Measurements from ENCODE around the gene THSD8. TPM values are rescaled to one million over a fixed set of nuclear protein-coding genes. Genes with fewer than 3 reads are reported as not detected.

The THSD8 gene
- total and polyA plus RNA-seq, 12 donors, result 1.8 to 8.6 (median 4.6) TPM; not detected in 4

- Histone ChIP-seq H3K9me3 (replicated peaks in 1 of 3) (no peaks in the 10 kb centered on the region), H3K4me3 (peak overlapping the region in 1 of 4 donors; percentile 67), H3K4me1 (replicated peaks in 1 of 2) (peaks cover 37 to 55% of the 10 kb centered on the region in 2 donors), H3K36me3 (replicated peaks in 1 of 2) (no peaks in the 10 kb centered on the region), H3K27me3 (no peaks in the 10 kb centered on the region), H3K27ac (peak overlapping the region; percentile 55 to 96 (median 88))
- peak in 6 of 7 donors; percentile 48 to 82 (median 78) for DNase-seq
- intact Hi-C loops (cut with DNase I), result loop anchor here in 1 of 2 donors (2.0 kb wide), 1 partner anchor 15 kb away; no protein-coding TSS in a partner anchor
- TF ChIP-seq CTCF (IDR thresholded peaks at IDR 0.05) (no peak), POLR2A (IDR thresholded peaks at IDR 0.05) (no peak)
- 25 to 47% (median 44%) methylated on average over 9 to 15 of the region's 15 CpGs for WGBS, 4 donors
Observed at GRCh38 chr19:12779162-12779993, 22.5 kb upstream of the THSD8 start.

GRCh38 chr19:12782174-12782423 is 19.8 kb upstream of the THSD8 start:
- TF ChIP-seq CTCF (IDR thresholded peaks at IDR 0.05) (no peak), POLR2A (IDR thresholded peaks at IDR 0.05) (peak in 1 of 2 donors; percentile 59)
- no peaks in the 10 kb centered on the region for H3K9me3 ChIP-seq (replicated peaks in 1 of 3)
- peak in 1 of 7 donors; percentile 88 for DNase-seq
- H3K4me3 ChIP-seq, result peak overlapping the region in 2 of 4 donors; percentile 17 to 54
- 0 to 1% (median 0%) methylated on average over 9 to 12 of the region's 12 CpGs for WGBS, 4 donors
- H3K27ac ChIP-seq, result peak overlapping the region; percentile 75 to 99 (median 87)
- intact Hi-C loops (cut with DNase I), result no loop called here
- H3K36me3 ChIP-seq (replicated peaks in 1 of 2), result no peaks in the 10 kb centered on the region
- H3K4me1 ChIP-seq (replicated peaks in 1 of 2), result peaks cover 32 to 62% of the 10 kb centered on the region in 2 donors
- H3K27me3 ChIP-seq, result no peaks in the 10 kb centered on the region

- H3K27ac ChIP-seq, result peak overlapping the region; percentile 81 to 99 (median 91)
- H3K9me3 ChIP-seq (replicated peaks in 1 of 3), result no peaks in the 10 kb centered on the region
- peak overlapping the region in 2 of 4 donors; percentile 17 to 54 for H3K4me3 ChIP-seq
- H3K4me1 ChIP-seq (replicated peaks in 1 of 2), result peaks cover 32 to 62% of the 10 kb centered on the region in 2 donors
- intact Hi-C loops (cut with DNase I), result no loop called here
- no peaks in the 10 kb centered on the region for H3K27me3 ChIP-seq
- 0 to 2% (median 1%) methylated on average over 18 to 88 of the region's 88 CpGs; no CpG with 5 or more reads in 1 of the 4 donors for WGBS, 4 donors
- TF ChIP-seq POLR2A (IDR thresholded peaks at IDR 0.05) (peak; percentile 73 to 75), CTCF (IDR thresholded peaks at IDR 0.05) (peak in 1 of 6 experiments; percentile 2)
- peak; percentile 89 to 96 (median 92) for DNase-seq
- H3K36me3 ChIP-seq (replicated peaks in 1 of 2), result no peaks in the 10 kb centered on the region
Observed at GRCh38 chr19:12782424-12783290, 19.2 kb upstream of the THSD8 start.

- H3K27ac ChIP-seq, result peak overlapping the region; percentile 81 to 99 (median 91)
- H3K4me1 ChIP-seq (replicated peaks in 1 of 2), result peaks cover 35 to 64% of the 10 kb centered on the region in 2 donors
- TF ChIP-seq CTCF (IDR thresholded peaks at IDR 0.05) (no peak), POLR2A (IDR thresholded peaks at IDR 0.05) (no peak)
- H3K36me3 ChIP-seq (replicated peaks in 1 of 2), result no peaks in the 10 kb centered on the region
- peak overlapping the region in 1 of 4 donors; percentile 54 for H3K4me3 ChIP-seq
- DNase-seq, result peak in 1 of 7 donors; percentile 70
- 5 to 11% (median 8%) methylated on average over 4 to 16 of the region's 16 CpGs for WGBS, 4 donors
- H3K9me3 ChIP-seq (replicated peaks in 1 of 3), result no peaks in the 10 kb centered on the region
- no peaks in the 10 kb centered on the region for H3K27me3 ChIP-seq
- intact Hi-C loops (cut with DNase I), result no loop called here
Observed at GRCh38 chr19:12783291-12783848, 18.5 kb upstream of the THSD8 start.
